Measurements from ENCODE around the gene NUCKS1. TPM values are rescaled to one million over a fixed set of nuclear protein-coding genes. Genes with fewer than 3 reads are reported as not detected.

The NUCKS1 gene
- total RNA-seq, 1 donor from 2014 or later: 700 TPM

GRCh38 chr1:205775717-205776056 lies 25.7 kb upstream of the NUCKS1 start:
- H3K36me3 ChIP-seq: no peaks in the 10 kb centered on the region
- no peaks in the 10 kb centered on the region for H3K79me2 ChIP-seq (ENCODE audit: low read depth)
- no peak overlapping the region for H3K27ac ChIP-seq
- Mint-ChIP-seq H3K27ac (no peak overlapping the region), H3K36me3 (no peaks in the 10 kb centered on the region), H3K9me3 (peaks cover 6% of the 10 kb centered on the region), H3K4me3 (peak overlapping the region; percentile 89), H3K4me1 (peaks cover 7% of the 10 kb centered on the region), H3K27me3 (ENCODE audit: insufficient read depth, low read depth) (peaks cover 35% of the 10 kb centered on the region)
- no peak for DNase-seq (ENCODE audit: low spot score)
- no peak overlapping the region for H2AFZ ChIP-seq (replicated peaks)
- no peaks in the 10 kb centered on the region for H4K20me1 ChIP-seq (ENCODE audit: low read depth)
- H3K27me3 ChIP-seq: peaks cover 43% of the 10 kb centered on the region
- TF ChIP-seq EZH2 (IDR thresholded peaks at IDR 0.05) (no peak), EZH2phosphoT487 (IDR thresholded peaks at IDR 0.05) (no peak)
- H3K9ac ChIP-seq: no peak overlapping the region
- H3K4me3 ChIP-seq: no peak overlapping the region
- peaks cover 5% of the 10 kb centered on the region for H3K4me1 ChIP-seq
- peak overlapping the region; percentile 93 for H3K4me2 ChIP-seq
- H3K9me3 ChIP-seq (ENCODE audit: low read depth): no peaks in the 10 kb centered on the region
- H3F3A ChIP-seq (ENCODE audit: low read depth): no peaks in the 10 kb centered on the region

- Mint-ChIP-seq H3K27me3 (ENCODE audit: insufficient read depth, low read depth) (peaks cover 35% of the 10 kb centered on the region), H3K36me3 (no peaks in the 10 kb centered on the region), H3K9me3 (peaks cover 6% of the 10 kb centered on the region), H3K4me1 (peaks cover 7% of the 10 kb centered on the region), H3K27ac (no peak within 1 kb of the TSS), H3K4me3 (peak within 1 kb of the TSS; percentile 89)
- Histone ChIP-seq H4K20me1 (ENCODE audit: low read depth) (no peaks in the 10 kb centered on the region), H2AFZ (replicated peaks) (peak within 1 kb of the TSS; percentile 94), H3K9me3 (ENCODE audit: low read depth) (no peaks in the 10 kb centered on the region), H3F3A (ENCODE audit: low read depth) (no peaks in the 10 kb centered on the region), H3K36me3 (no peaks in the 10 kb centered on the region), H3K27me3 (peaks cover 43% of the 10 kb centered on the region), H3K27ac (no peak within 1 kb of the TSS), H3K4me3 (peak within 1 kb of the TSS; percentile 67), H3K79me2 (ENCODE audit: low read depth) (no peaks in the 10 kb centered on the region), H3K4me2 (peak within 1 kb of the TSS; percentile 93), H3K9ac (no peak within 1 kb of the TSS), H3K4me1 (peaks cover 5% of the 10 kb centered on the region)
- DNase-seq (ENCODE audit: low spot score): peak; percentile 91
- no peak for TF ChIP-seq EZH2phosphoT487 (IDR thresholded peaks at IDR 0.05)
- TF ChIP-seq EZH2 (IDR thresholded peaks at IDR 0.05): no peak
- TF ChIP-seq CTCF (IDR thresholded peaks at IDR 0.05): no peak
Measured at GRCh38 chr1:205775015-205775716, 25.2 kb upstream of the NUCKS1 start, which contains the start of gene RAB29. TSS of gene RAB29 (minus strand) at chr1:205775482. CDS start at chr1:205774956, 526 bp downstream.

GRCh38 chr1:205774198-205775014 lies 24.4 kb upstream of the NUCKS1 start:
- peaks cover 5% of the 10 kb centered on the region for H3K4me1 ChIP-seq
- H3K4me2 ChIP-seq: peak overlapping the region; percentile 93
- peak overlapping the region; percentile 67 for H3K4me3 ChIP-seq
- Mint-ChIP-seq H3K36me3 (no peaks in the 10 kb centered on the region), H3K9me3 (peaks cover 6% of the 10 kb centered on the region), H3K4me3 (peak overlapping the region; percentile 89), H3K27me3 (ENCODE audit: insufficient read depth, low read depth) (peaks cover 35% of the 10 kb centered on the region), H3K4me1 (peaks cover 7% of the 10 kb centered on the region), H3K27ac (no peak overlapping the region)
- TF ChIP-seq CTCF (IDR thresholded peaks at IDR 0.05) (no peak), EZH2 (IDR thresholded peaks at IDR 0.05) (peak; percentile 75), EZH2phosphoT487 (IDR thresholded peaks at IDR 0.05) (peak; percentile 78)
- no peaks in the 10 kb centered on the region for H3K36me3 ChIP-seq
- no peaks in the 10 kb centered on the region for H3F3A ChIP-seq (ENCODE audit: low read depth)
- no peaks in the 10 kb centered on the region for H4K20me1 ChIP-seq (ENCODE audit: low read depth)
- H3K27ac ChIP-seq: no peak overlapping the region
- H3K27me3 ChIP-seq: peaks cover 43% of the 10 kb centered on the region
- no peaks in the 10 kb centered on the region for H3K79me2 ChIP-seq (ENCODE audit: low read depth)
- no peaks in the 10 kb centered on the region for H3K9me3 ChIP-seq (ENCODE audit: low read depth)
- H3K9ac ChIP-seq: no peak overlapping the region
- peak; percentile 42 for DNase-seq (ENCODE audit: low spot score)
- peak overlapping the region; percentile 94 for H2AFZ ChIP-seq (replicated peaks)
